K562 (cell line): ENCODE data around the gene PIGM. TPM values are rescaled to one million over a fixed set of nuclear protein-coding genes. Genes with fewer than 3 reads are reported as not detected.

Experiments used
- ATAC-seq: fragments of 200-7000 bp; cut with Tn5 transposase; 3 replicates; pipeline ENCODE4 v1.9.1; 2020; ENCODE audit warnings: moderate library complexity
- BruUV-seq: library from RNA; stranded (reverse); fragments of 400-500 nt; replicated peaks from 2 replicates; lab custom pipeline; 2021; lab: Mats Ljungman, UMichigan
- CTCF ChIA-PET: fragments of 300-600 bp; formaldehyde crosslinking; extraction: SDS; loops from one replicate; lab custom pipeline; 2021; ENCODE audit warnings: low intra/inter-chr PET ratio; lab: Yijun Ruan, JAX
- POLR2A ChIA-PET: fragments of 300-600, 350-650 bp; sonication (Branson Sonifier 250); formaldehyde crosslinking; extraction: SDS; loops from one replicate; lab custom pipeline; 2021; ENCODE audit warnings: antibody characterized with exemption, inconsistent platforms; lab: Yijun Ruan, JAX
- DNase-seq, 4 experiments: peaks; one replicate each; pipeline versions ENCODE4 v3.0.0 to v3.0.0-alpha.2; 2011 to 2018; ENCODE audit warnings: low spot score in 3 of 4, mixed read lengths in 3 of 4; ENCODE audit errors: extremely low read depth in 1 of 4
- FAIRE-seq: peaks from 2 replicates; lab custom pipeline; 2011; peaks lifted over from hg19 to GRCh38; lab: Jason Lieb, UNC
- H2AFZ ChIP-seq: 2 replicates; pipeline ENCODE4 v1.6.0; 2011; ENCODE audit warnings: low read depth, low read length, control low read depth, inconsistent platforms
- H3K27ac ChIP-seq: fragments of 200-600 bp; 3 replicates; pipeline ENCODE4 v1.8.0; 2011; ENCODE audit warnings: low read depth, mild to moderate bottlenecking, control low read depth, inconsistent platforms, low read length, moderate library complexity, mixed read lengths; ENCODE audit errors: extremely low read depth
- H3K27me3 ChIP-seq, 2 experiments: fragments of 300-600 bp in 1 of 2; 2 replicates in 1 of 2; 3 replicates in 1 of 2; pipeline versions ENCODE4 v1.6.0 to v1.8.0; 2011; ENCODE audit warnings: inconsistent platforms in 2 of 2, low read length in 2 of 2, mild to moderate bottlenecking in 1 of 2, mixed read lengths in 1 of 2, moderate library complexity in 1 of 2; ENCODE audit not compliant: control insufficient read depth in 2 of 2, insufficient read depth in 2 of 2
- H3K36me3 ChIP-seq: fragments of 300-600 bp; 3 replicates; pipeline ENCODE4 v1.8.0; 2011; ENCODE audit warnings: mild to moderate bottlenecking, low read length, inconsistent platforms; ENCODE audit not compliant: control insufficient read depth, insufficient read depth
- H3K4me1 ChIP-seq, 2 experiments: fragments of 200-600 bp in 1 of 2; replicated peaks in 1 of 2; 2 replicates in 1 of 2; 3 replicates in 1 of 2; pipeline versions ENCODE4 v1.5.1 to v1.8.0; 2011; ENCODE audit warnings: inconsistent platforms in 2 of 2, low read length in 2 of 2, mild to moderate bottlenecking in 1 of 2, mixed read lengths in 1 of 2, moderate library complexity in 1 of 2; ENCODE audit not compliant: control insufficient read depth in 2 of 2, insufficient read depth in 2 of 2
- H3K4me2 ChIP-seq: 2 replicates; pipeline ENCODE4 v1.6.1; 2011; ENCODE audit warnings: low read length, control low read depth, inconsistent platforms, mixed read lengths; ENCODE audit not compliant: insufficient read depth
- H3K4me3 ChIP-seq: fragments of 200-600 bp; sonication (generic), shearing (Covaris generic); 2 replicates; pipeline ENCODE4 v1.5.1; 2016; ENCODE audit warnings: control low read depth, inconsistent platforms
- H3K79me2 ChIP-seq: fragments of 200-600 bp; 3 replicates; pipeline ENCODE4 v1.8.0; 2011; ENCODE audit warnings: low read length, inconsistent platforms; ENCODE audit not compliant: control insufficient read depth, insufficient read depth
- H3K9ac ChIP-seq, 2 experiments: 2 replicates each; pipeline versions ENCODE4 v1.6.0 to v1.6.1; 2011; ENCODE audit warnings: low read depth in 2 of 2, low read length in 2 of 2, control low read depth in 1 of 2, inconsistent platforms in 1 of 2, mild to moderate bottlenecking in 1 of 2, mixed read lengths in 1 of 2; ENCODE audit not compliant: insufficient read depth in 1 of 2
- H3K9me1 ChIP-seq: one replicate; pipeline ENCODE4 v1.6.0; 2011; ENCODE audit warnings: inconsistent platforms, mild to moderate bottlenecking, low read length, moderate library complexity; ENCODE audit not compliant: control insufficient read depth, insufficient read depth
- H3K9me3 ChIP-seq: replicated peaks from 2 replicates; pipeline ENCODE4 v1.5.1; 2011; ENCODE audit warnings: low read depth, low read length, inconsistent platforms; ENCODE audit not compliant: control insufficient read depth, insufficient read depth
- H4K20me1 ChIP-seq: replicated peaks from 2 replicates; pipeline ENCODE4 v1.6.1; 2011; ENCODE audit warnings: low read length, inconsistent platforms, mixed read lengths; ENCODE audit not compliant: control insufficient read depth, insufficient read depth
- E2F5 ChIP-seq: sonication (generic); formaldehyde crosslinking; IDR thresholded peaks from 2 replicates; pipeline ENCODE4 v1.8.0; 2022; ENCODE audit warnings: mild to moderate bottlenecking, missing genetic modification reagents
- ELK1 ChIP-seq: sonication (generic); formaldehyde crosslinking; IDR thresholded peaks from 2 replicates; pipeline ENCODE4 v1.8.1; 2022; ENCODE audit warnings: missing genetic modification reagents
- ETV6 ChIP-seq, 3 experiments: fragments of 150-350 bp in 1 of 3; sonication (generic) in 1 of 3; formaldehyde crosslinking in 1 of 3; IDR thresholded peaks; 2 replicates each; pipeline versions ENCODE4 v1.6.1 to v1.8.0; 2014 to 2022; ENCODE audit warnings: borderline replicate concordance in 2 of 3, low read depth in 2 of 3, antibody characterized with exemption in 1 of 3, low read length in 1 of 3, mild to moderate bottlenecking in 1 of 3, missing genetic modification reagents in 1 of 3
- HCFC1 ChIP-seq: IDR thresholded peaks from 2 replicates; pipeline ENCODE4 v1.6.1; 2012; ENCODE audit warnings: low read depth, low read length, improper control_type of control experiment
- KAT2B ChIP-seq: IDR thresholded peaks from one replicate; pipeline ENCODE4 v1.6.1; 2012; ENCODE audit warnings: low read depth, mild to moderate bottlenecking, control low read depth, inconsistent platforms, low read length, moderate library complexity
- PHF8 ChIP-seq: fragments of 200-600 bp; sonication (generic); IDR thresholded peaks from 2 replicates; pipeline ENCODE4 v1.6.1; 2012; ENCODE audit warnings: mixed run types, mild to moderate bottlenecking, inconsistent platforms, low read length, moderate library complexity, borderline replicate concordance
- PURB ChIP-seq: sonication (generic); formaldehyde crosslinking; IDR thresholded peaks from 2 replicates; pipeline ENCODE4 v1.9.0; 2021; ENCODE audit warnings: low read depth, mild to moderate bottlenecking, missing genetic modification reagents
- RREB1 ChIP-seq: fragments of 250-450 bp; sonication (Bioruptor Pico); IDR thresholded peaks from 2 replicates; pipeline ENCODE4 v1.4.0; 2020
- SMAD3 ChIP-seq: fragments of 450-650 bp; formaldehyde crosslinking; conservative IDR thresholded peaks from 2 replicates; pipeline ENCODE4 v1.4.0; 2020; ENCODE audit warnings: mild to moderate bottlenecking
- TBL1XR1 ChIP-seq, 2 experiments: IDR thresholded peaks; 2 replicates each; pipeline ENCODE4 v1.6.1; 2012; ENCODE audit warnings: improper control_type of control experiment in 2 of 2, low read length in 2 of 2, mild to moderate bottlenecking in 1 of 2
- ZNF57 ChIP-seq: fragments of 450-650 bp; formaldehyde crosslinking; IDR thresholded peaks from 2 replicates; pipeline ENCODE4 v1.4.0; 2020; ENCODE audit warnings: mild to moderate bottlenecking, moderate library complexity
- ZNF696 ChIP-seq: fragments of 250-450 bp; sonication (Bioruptor Pico); conservative IDR thresholded peaks from 2 replicates; pipeline ENCODE4 v1.4.0; 2020; ENCODE audit warnings: mild to moderate bottlenecking, moderate library complexity
- ZNF764 ChIP-seq: fragments of 250-450 bp; sonication (Bioruptor Pico); IDR thresholded peaks from 2 replicates; pipeline ENCODE4 v1.4.0; 2020; ENCODE audit warnings: low read depth, mild to moderate bottlenecking, moderate library complexity
- WGBS: fragments of 100-300 bp; shearing (Covaris generic); methylation state at CpG from one replicate; pipeline ENCODE4 v1.1.6; 2016; ENCODE audit warnings: low coverage, mixed read lengths; ENCODE audit not compliant: insufficient coverage; ENCODE audit errors: missing lambda C conversion rate; 5-methylcytosine and 5-hydroxymethylcytosine counted together
- in situ Hi-C: fragments of 300-500 bp; cut with MboI; formaldehyde crosslinking; loops from 4 replicates; pipeline ENCODE4 v1.15.0; 2018; ENCODE audit warnings: inconsistent platforms, mixed read lengths
- intact Hi-C: fragments of 100-400 bp; cut with micrococcal nuclease; formaldehyde crosslinking; loops from 2 replicates; pipeline ENCODE4 v1.14.2; 2022
- polyA plus RNA-seq, 8 experiments: library from polyadenylated mRNA; depleted of rRNA in 4 of 8; stranded (reverse) in 5 of 8; unstranded in 3 of 8; fragments of >200 nt; fragmentation: Nextera tagmentation in 2 of 8; fragmentation: Illumina TruSeq in 1 of 8; extraction: Ambion mirVana in 2 of 8; extraction: Trizol in 1 of 8; gene quantifications; 2 replicates each; pipeline versions ENCODE4 v1.2.1 to v1.2.3, GENCODE V29; 2011 to 2014; ENCODE audit warnings: inconsistent platforms in 1 of 8, missing spikeins in 1 of 8
- total RNA-seq, 7 experiments: library from RNA; depleted of rRNA in 6 of 7; stranded (reverse); fragments of >200 nt in 6 of 7; fragmentation: Illumina TruSeq in 2 of 7; extraction: Trizol in 2 of 7; gene quantifications; 2 replicates each; pipeline versions ENCODE4 v1.2.1 to v1.2.3, GENCODE V29; 2011 to 2021; ENCODE audit warnings: low replicate concordance in 1 of 7

Gene PIGM
- total and polyA plus RNA-seq, 9 of the 15 experiments (the other 6 are each of a cell fraction or from before 2014, with no cell fraction given): 2.6 to 6.7 (median 4.3) TPM

GRCh38 chr1:160080381-160081100, 48.8 kb upstream of the PIGM start:
- under 1% methylated on average over 6 of the region's 6 CpGs for WGBS
- no peak for ATAC-seq
- Histone ChIP-seq H3K27me3 (peaks cover 9 to 43% of the 10 kb centered on the region in 2 experiments; a peak in 4 of 5 replicates), H3K9ac (no peak overlapping the region), H2AFZ (no peak overlapping the region), H3K4me1 (peaks cover 0 to 12% of the 10 kb centered on the region in 2 experiments; a peak in 1 of 5 replicates), H3K4me3 (no peak overlapping the region), H3K4me2 (no peak overlapping the region), H4K20me1 (no peaks in the 10 kb centered on the region), H3K36me3 (no peaks in the 10 kb centered on the region), H3K9me3 (no peaks in the 10 kb centered on the region), H3K9me1 (no peaks in the 10 kb centered on the region), H3K79me2 (no peaks in the 10 kb centered on the region), H3K27ac (no peak overlapping the region)
- no peak for DNase-seq
- ChIA-PET POLR2A (interaction anchor here (0.7 to 1.3 kb wide), 3 partner anchors 9 to 18 kb away, joined by 4 to 5 read pairs (median 4); partner anchors contain the start of gene IGSF8), CTCF (no interaction called here)
- FAIRE-seq: no peak
- BruUV-seq: no TSS peak
- intact Hi-C loops: loop anchor here (5.0 kb wide), 1 partner anchor 143 kb away; no protein-coding TSS in a partner anchor
- in situ Hi-C loops: no loop called here
- TF ChIP-seq ZNF696 (CRISPR knock-in tag) (no peak), PURB (CRISPR knock-in tag) (no peak), ZNF57 (CRISPR knock-in tag) (no peak), ELK1 (CRISPR knock-in tag) (no peak), HCFC1 (no peak), ETV6 (IDR thresholded peaks at IDR 0.05; ENCODE audit: borderline replicate concordance in 1 of 2, low read depth in 2 of 2, low read length in 1 of 2) (no peak), ETV6 (CRISPR knock-in tag; IDR thresholded peaks at IDR 0.05; ENCODE audit: borderline replicate concordance) (no peak), E2F5 (CRISPR knock-in tag) (no peak), TBL1XR1 (IDR thresholded peaks at IDR 0.05; ENCODE audit: low read length in 2 of 2) (no peak), SMAD3 (no peak), ZNF764 (no peak), PHF8 (no peak), KAT2B (no peak), RREB1 (CRISPR knock-in tag) (no peak)
